ENCODE measurements around the gene ARHGEF19.

ARHGEF19 gene

GRCh38 chr1:16253332-16253922, 41.0 kb upstream of the ARHGEF19 start:
- no peak overlapping the region for H3K27ac ChIP-seq (ENCODE audit: extremely low read depth, low read depth, low read length)
- peaks cover 4 to 59% of the 10 kb centered on the region in 2 experiments; a peak in 2 of 3 replicates for H3K36me3 ChIP-seq (ENCODE audit: control insufficient read depth in 2 of 2, insufficient read depth in 1 of 2, low read length in 2 of 2)
- CTCF ChIA-PET, result interaction anchor here (0.6 to 1.5 kb wide), 3 partner anchors 10 to 110 kb away, joined by 4 to 6 read pairs (median 6); no protein-coding TSS in a partner anchor
- no peak for TF ChIP-seq ZFP37 (tag by site-specific recombination; IDR thresholded peaks at IDR 0.05)
- no peak for TF ChIP-seq INSM2 (tag by site-specific recombination; IDR thresholded peaks at IDR 0.05)
- no peak for TF ChIP-seq ZNF654 (tag by site-specific recombination; IDR thresholded peaks at IDR 0.05; ENCODE audit: low read depth)
- no peak for TF ChIP-seq ZNF112 (tag by site-specific recombination; IDR thresholded peaks at IDR 0.05)
- TF ChIP-seq ZNF416 (tag by site-specific recombination; IDR thresholded peaks at IDR 0.05), result no peak
- no peak for TF ChIP-seq GLIS2 (tag by site-specific recombination; IDR thresholded peaks at IDR 0.05)
- no peak for TF ChIP-seq ZNF514 (tag by site-specific recombination; IDR thresholded peaks at IDR 0.05)
- no peak overlapping the region for H3K4me3 ChIP-seq (ENCODE audit: low read depth, low read length)
- POLR2A ChIA-PET, result no interaction called here
- no peaks in the 10 kb centered on the region for H3K9me3 ChIP-seq (ENCODE audit: control insufficient read depth, insufficient read depth, low read depth, low read length)
- H3K4me1 ChIP-seq (ENCODE audit: control insufficient read depth, insufficient read depth, low read length), result peaks cover 11% of the 10 kb centered on the region

GRCh38 chr1:16252912-16253311, 40.5 kb upstream of the ARHGEF19 start:
- ChIA-PET CTCF (interaction anchor here (1.0 kb wide), 1 partner anchor 172 kb away, joined by 3 read pairs; no protein-coding TSS in a partner anchor), POLR2A (no interaction called here)
- H3K4me1 ChIP-seq (ENCODE audit: control insufficient read depth, insufficient read depth, low read length), result peaks cover 16% of the 10 kb centered on the region
- H3K9me3 ChIP-seq (ENCODE audit: control insufficient read depth, insufficient read depth, low read depth, low read length), result no peaks in the 10 kb centered on the region
- H3K4me3 ChIP-seq (ENCODE audit: low read depth, low read length), result no peak overlapping the region
- H3K27ac ChIP-seq (ENCODE audit: extremely low read depth, low read depth, low read length), result no peak overlapping the region
- H3K36me3 ChIP-seq (ENCODE audit: control insufficient read depth in 2 of 2, insufficient read depth in 1 of 2, low read length in 2 of 2), result peaks cover 4 to 61% of the 10 kb centered on the region in 2 experiments; a peak in 2 of 3 replicates
- no peak for TF ChIP-seq ZNF701 (tag by site-specific recombination; IDR thresholded peaks at IDR 0.05)
- TF ChIP-seq ZSCAN5A (tag by site-specific recombination; IDR thresholded peaks at IDR 0.05), result no peak
- TF ChIP-seq ZNF510 (tag by site-specific recombination; IDR thresholded peaks at IDR 0.05; ENCODE audit: insufficient replicate concordance), result no peak
- no peak for TF ChIP-seq ZNF362 (tag by site-specific recombination; IDR thresholded peaks at IDR 0.05)
- no peak for TF ChIP-seq ZBTB48 (tag by site-specific recombination; IDR thresholded peaks at IDR 0.05)
- no peak for TF ChIP-seq ZNF266 (tag by site-specific recombination; IDR thresholded peaks at IDR 0.05; ENCODE audit: low read depth)
- TF ChIP-seq ZNF146 (tag by site-specific recombination; IDR thresholded peaks at IDR 0.05), result no peak
- TF ChIP-seq ZNF560 (tag by site-specific recombination; IDR thresholded peaks at IDR 0.05; ENCODE audit: borderline replicate concordance), result no peak
- TF ChIP-seq PRDM2 (tag by site-specific recombination; IDR thresholded peaks at IDR 0.05; ENCODE audit: borderline replicate concordance), result no peak
- TF ChIP-seq ZNF394 (tag by site-specific recombination; IDR thresholded peaks at IDR 0.05; ENCODE audit: borderline replicate concordance), result no peak
- TF ChIP-seq ZNF133 (tag by site-specific recombination; IDR thresholded peaks at IDR 0.05), result no peak
- TF ChIP-seq ZNF274 (IDR thresholded peaks at IDR 0.05; ENCODE audit: low read length), result no peak
- TF ChIP-seq ZNF274 (tag by site-specific recombination; IDR thresholded peaks at IDR 0.05; ENCODE audit: borderline replicate concordance), result no peak
- TF ChIP-seq ZIC2 (tag by site-specific recombination; IDR thresholded peaks at IDR 0.05), result no peak
- no peak for TF ChIP-seq ZNF558 (tag by site-specific recombination; IDR thresholded peaks at IDR 0.05)
- TF ChIP-seq ZFP37 (tag by site-specific recombination; IDR thresholded peaks at IDR 0.05), result no peak
- TF ChIP-seq KLF10 (tag by site-specific recombination; IDR thresholded peaks at IDR 0.05), result no peak
- TF ChIP-seq ZNF610 (tag by site-specific recombination; IDR thresholded peaks at IDR 0.05; ENCODE audit: borderline replicate concordance), result no peak
- no peak for TF ChIP-seq TCF7L2 (IDR thresholded peaks at IDR 0.05; ENCODE audit: borderline replicate concordance, low read depth, low read length)

Measured in HEK293 (cell line).